NCI-H2029 (cell line): ENCODE measurements around the gene BCL2.

Experiments used
- DNase-seq: peaks from one replicate; lab custom pipeline; 2025; lab: John Stamatoyannopoulos, UW

The BCL2 gene

DNA sequence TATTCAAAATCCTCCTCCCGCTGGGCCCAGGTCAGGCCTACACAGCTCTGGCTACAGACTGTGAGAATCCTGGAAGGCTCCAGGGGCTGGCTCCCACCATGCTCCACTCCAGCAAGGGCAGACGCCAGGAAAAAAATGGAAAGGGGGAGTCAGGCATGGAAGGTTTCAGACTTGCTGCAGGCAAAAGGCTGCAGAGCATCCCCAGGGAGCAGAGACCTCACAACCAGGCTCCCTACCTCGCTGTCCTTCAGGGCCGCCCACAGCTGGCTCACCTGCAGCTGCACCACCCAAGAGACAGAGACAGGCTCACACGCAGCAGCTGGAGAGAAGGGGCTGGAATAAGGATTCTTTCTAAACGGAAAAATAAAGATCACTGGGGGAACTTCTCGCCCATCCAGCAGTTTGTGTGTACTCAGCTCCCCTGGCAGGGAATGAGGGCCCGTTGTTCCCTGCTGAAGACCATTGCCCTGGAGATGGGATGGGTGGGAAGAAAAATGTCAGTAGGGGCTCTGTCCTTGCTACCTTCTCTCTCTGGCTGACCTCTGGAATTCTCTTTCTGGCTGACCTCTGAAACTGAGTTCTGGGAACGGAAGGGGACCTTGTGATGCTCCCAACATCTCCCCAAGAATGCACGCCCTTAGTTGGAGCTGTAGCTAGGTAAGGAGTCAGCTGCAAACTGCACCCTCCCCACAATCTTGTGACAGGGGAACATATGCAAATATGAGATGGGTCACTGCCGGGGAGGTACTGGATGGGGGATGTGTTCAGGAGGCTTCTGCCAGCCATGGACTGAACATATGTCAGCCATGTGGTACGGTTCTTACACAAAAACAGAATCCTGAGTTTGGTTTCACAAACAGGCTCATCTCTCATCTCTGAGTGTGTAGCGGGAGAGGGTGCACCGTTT lies 34.5 kb downstream of the BCL2 start:
- DNase-seq: no peak

DNA sequence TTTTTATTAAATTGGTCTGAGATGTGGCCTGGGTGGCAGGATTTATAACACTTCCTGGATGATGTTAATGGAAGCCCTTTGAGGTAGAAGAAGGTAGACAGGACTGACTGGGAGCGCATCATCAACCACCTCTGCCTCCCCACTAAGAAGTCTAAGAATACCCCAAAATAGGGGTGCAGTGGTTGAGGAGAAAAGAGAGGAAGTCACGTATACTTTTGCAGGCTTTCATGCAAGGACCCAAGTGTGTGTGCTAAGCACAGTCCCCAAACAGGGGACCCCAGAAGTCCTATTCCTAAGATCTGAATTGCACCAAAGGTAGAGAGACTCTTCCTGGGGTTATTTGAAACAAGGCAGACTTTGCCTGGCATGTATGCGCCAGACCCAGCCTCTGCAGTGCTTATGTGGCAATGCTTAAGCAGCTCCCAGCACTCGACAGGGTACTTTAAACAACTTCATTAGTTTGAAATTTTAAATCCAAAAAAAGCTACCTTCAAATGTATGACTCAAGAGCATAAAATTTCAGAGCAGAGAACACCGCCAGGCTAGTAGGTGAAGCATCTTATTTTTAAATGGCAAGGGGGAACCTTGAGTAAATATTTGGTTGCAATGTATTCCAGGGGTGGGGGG lies 35.3 kb downstream of the BCL2 start:
- no peak for DNase-seq

DNA sequence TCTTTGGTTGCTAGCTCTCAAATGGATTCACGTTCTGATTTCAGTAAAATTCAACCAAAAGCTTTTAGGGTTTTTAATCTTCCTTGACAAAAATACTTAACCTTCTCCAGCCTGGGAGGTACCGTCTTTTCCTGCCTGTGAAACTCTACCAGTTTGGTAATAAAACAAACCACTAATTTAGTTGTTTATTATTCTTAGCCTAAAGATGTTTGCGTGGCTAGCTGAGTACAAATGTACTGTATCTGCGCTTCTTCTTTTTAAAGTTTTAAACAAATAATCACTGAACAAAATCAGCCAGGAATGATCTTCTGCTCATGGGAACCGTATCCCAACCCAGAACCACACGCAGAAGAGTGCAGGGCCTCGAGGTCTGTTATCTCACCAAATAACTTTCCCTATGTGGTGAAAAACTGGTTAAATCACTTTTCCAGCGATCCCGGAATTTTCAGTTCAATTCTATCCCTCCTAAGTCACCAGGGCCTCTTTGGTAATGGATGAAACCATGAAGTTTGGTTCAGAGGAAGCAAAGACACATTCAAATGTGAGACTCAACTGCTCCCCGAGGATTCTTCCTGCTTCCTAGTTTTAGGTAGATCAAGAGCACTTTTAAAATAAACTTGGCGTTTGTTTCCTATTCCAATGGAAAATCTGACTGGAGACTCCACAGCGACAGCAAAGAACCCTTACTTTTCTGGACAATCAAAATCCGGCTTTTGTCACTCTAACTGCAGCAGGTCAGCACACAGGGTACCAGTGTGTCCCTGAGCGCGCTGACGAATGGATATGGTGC lies 36.1 kb downstream of the BCL2 start:
- no peak for DNase-seq

DNA sequence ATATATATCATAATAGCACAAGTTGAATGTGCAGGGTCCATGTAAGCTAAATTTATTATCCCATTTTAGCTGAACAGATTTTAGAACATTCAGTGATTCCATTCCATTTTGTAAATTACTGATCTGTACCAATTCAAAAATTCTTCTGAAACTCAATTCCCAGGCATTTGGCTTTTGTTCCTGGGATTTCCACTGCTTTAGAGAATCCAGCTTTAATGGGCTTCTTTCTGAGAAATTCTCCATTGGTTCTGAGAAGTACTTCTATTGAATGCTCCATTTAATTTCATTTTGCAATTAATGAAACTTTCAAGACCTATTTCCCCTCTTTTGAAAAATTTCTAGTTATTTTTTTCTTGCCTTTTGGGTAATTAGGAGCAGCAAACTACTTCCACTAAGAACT lies 36.8 kb downstream of the BCL2 start:
- DNase-seq: no peak

DNA sequence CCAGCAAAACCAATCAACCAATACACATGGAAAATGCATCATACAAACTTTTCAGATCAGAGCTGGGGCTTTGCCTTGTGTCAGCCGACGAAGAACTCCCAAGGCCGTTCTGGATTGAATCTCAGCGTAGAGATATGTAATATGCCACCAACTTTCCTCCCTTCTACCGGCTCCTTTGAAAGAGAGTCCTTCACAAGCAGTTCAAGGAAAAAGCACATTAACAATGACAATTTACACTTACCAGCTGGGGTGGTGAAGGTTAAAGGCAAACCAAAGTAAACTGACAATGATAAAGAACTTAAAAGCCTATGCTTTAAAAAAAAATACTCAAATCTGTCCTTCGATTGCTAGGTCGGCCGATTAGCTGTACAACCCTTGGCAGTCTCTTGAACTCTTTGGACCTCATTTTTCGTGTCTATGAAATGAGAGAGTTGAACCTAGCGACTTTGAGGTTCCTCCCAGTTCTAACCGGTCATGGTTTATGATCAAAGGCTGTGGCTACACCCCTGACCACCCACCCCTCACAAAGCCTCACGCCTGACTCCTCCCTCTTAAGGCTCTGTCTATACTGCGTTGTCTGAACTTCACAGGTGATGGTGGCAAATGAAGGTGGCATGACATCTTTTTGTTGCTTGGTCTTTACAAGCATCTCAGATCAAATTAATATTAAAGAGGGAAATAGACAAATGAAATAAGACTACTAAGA lies 46.2 kb downstream of the BCL2 start:
- DNase-seq: no peak

GRCh38 chr18:63272638-63273037 lies 46.9 kb downstream of the BCL2 start:
- DNase-seq: no peak

DNA sequence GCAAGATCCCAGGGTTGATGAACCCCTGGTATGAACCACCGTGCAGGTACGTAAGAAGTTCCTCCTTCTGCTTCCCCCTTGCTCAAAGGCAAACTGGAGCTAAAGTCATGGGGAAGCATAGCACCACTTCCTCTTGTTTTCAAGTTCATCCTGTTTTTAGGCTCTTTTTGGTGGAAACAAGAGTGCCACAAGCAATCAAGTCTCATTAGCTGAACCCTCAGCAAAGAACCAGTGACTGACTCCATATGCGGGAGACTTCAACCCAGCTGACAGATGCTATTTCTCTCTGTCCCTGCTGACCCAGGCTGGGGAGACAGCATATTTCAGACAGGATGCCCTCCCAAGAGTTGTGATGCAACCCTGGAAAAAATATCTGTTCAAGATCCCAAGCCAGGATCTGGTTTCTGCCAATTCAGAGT lies 47.7 kb downstream of the BCL2 start:
- DNase-seq: no peak

DNA sequence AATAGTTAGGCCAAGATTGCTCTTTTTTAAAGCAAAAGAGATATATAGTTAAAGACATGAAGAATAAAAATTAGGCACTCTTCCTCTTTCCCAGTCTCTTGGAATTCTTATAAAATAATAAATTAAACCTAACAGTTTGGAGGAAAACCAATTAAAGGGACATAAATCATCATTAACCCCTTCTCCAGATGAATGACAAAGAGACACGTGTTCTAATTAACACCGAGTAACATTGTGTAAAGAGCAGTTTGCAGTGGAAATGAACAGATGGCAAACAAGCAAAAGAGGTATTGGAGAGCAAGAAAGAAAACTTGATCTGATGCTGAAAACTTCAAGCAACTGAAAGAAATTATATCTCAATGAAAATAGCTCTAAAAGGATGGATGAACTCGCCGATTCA lies 48.4 kb downstream of the BCL2 start:
- no peak for DNase-seq

- DNase-seq: no peak
Measured at GRCh38 chr18:63267975-63268721, 51.4 kb downstream of the BCL2 start.

- no peak for DNase-seq
Measured at GRCh38 chr18:63266888-63267790, 52.4 kb downstream of the BCL2 start.

- DNase-seq: no peak
Measured at GRCh38 chr18:63265326-63265725, 54.2 kb downstream of the BCL2 start.

GRCh38 chr18:63264871-63265270 lies 54.7 kb downstream of the BCL2 start:
- DNase-seq: peak; percentile 65

DNA sequence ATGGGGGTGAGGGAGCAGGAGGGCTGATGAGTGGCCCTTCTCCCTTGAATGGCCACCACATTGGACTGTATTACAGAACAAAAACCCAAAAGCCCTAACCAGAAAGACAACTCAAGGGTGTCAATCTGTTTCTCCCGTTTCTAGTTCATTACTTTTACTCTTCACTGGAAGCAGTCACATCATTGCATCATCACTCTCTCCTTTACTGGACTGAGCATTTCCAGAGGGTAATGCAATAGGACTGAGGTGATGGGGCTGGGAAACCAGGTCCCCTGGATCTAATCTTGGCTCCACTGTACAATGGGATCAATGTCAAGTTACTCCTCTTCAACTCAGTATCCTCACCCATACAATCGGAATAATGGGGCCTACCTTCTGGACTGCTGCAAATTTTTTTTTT lies 56.1 kb downstream of the BCL2 start:
- DNase-seq: no peak

GRCh38 chr18:63262369-63263335 lies 56.9 kb downstream of the BCL2 start:
- DNase-seq: no peak

GRCh38 chr18:63261029-63261428 lies 58.5 kb downstream of the BCL2 start:
- no peak for DNase-seq

DNA sequence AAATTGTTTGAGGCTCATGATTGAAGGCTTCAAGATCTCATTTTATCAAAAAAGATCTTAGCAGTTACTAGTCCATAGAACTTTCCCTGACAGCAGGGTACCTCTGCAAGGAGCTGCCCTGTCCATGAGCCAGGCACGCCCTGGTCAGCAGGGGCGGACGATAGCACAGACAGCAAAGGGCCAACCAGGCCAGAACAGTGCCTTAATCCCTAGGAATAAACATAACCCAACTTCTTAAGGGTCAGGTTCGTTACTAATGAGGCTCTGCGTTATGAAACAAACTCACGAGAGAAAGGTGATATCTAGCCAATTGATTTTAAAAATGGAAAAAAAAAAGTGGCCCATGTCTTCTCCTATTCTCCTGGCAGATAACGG lies 59.2 kb downstream of the BCL2 start:
- DNase-seq: no peak

- DNase-seq: no peak
Measured at GRCh38 chr18:63259567-63260379, 59.8 kb downstream of the BCL2 start.
